AG04450 (cell line): Measurements from ENCODE around the gene TXNDC16. TPM values are rescaled to one million over a fixed set of nuclear protein-coding genes. Genes with fewer than 3 reads are reported as not detected.

Source experiments
- CTCF ChIA-PET: fragments of 300-600, 350-600 bp; formaldehyde crosslinking; extraction: SDS; loops from one replicate; lab custom pipeline; 2022; ENCODE audit warnings: antibody characterized with exemption, inconsistent platforms; lab: Charles Lee
- POLR2A ChIA-PET: fragments of 350-600 bp; formaldehyde crosslinking; extraction: SDS; loops from one replicate; lab custom pipeline; 2021; ENCODE audit warnings: antibody characterized with exemption, inconsistent platforms; lab: Yijun Ruan, JAX
- DNase-seq: peaks from one replicate; pipeline ENCODE4 v3.0.0-alpha.2; 2011; ENCODE audit warnings: low read depth, low spot score
- H3K27ac ChIP-seq: one replicate; pipeline ENCODE4 v1.5.1; 2012; ENCODE audit warnings: low read depth, low read length, control low read depth
- H3K27me3 ChIP-seq: one replicate; pipeline ENCODE4 v1.6.0; 2012; ENCODE audit warnings: low read length; ENCODE audit not compliant: control insufficient read depth, insufficient read depth
- H3K4me3 ChIP-seq: 2 replicates; pipeline ENCODE4 v1.5.1; 2011; ENCODE audit warnings: mild to moderate bottlenecking, low read depth, low read length, control low read depth
- H3K9me3 ChIP-seq: 2 replicates; pipeline ENCODE4 v1.5.1; 2012; ENCODE audit warnings: low read length; ENCODE audit not compliant: control insufficient read depth, insufficient read depth
- CTCF ChIP-seq: IDR thresholded peaks from 2 replicates; pipeline ENCODE4 v1.5.1; 2011; ENCODE audit warnings: low read depth, low read length, control low read depth, inconsistent platforms
- polyA plus RNA-seq: library from polyadenylated mRNA; depleted of rRNA; stranded (reverse); fragments of >200 nt; gene quantifications from 2 replicates; pipeline ENCODE4 v1.2.3, GENCODE V29; 2011

Gene TXNDC16
- polyA plus RNA-seq, 1 experiment: 3.8 TPM

- no peaks in the 10 kb centered on the region for H3K9me3 ChIP-seq
- no peak overlapping the region for H3K27ac ChIP-seq
- CTCF ChIA-PET: interaction anchor here (1.1 kb wide), 1 partner anchor 760 kb away, joined by 3 read pairs; no protein-coding TSS in a partner anchor
- no peaks in the 10 kb centered on the region for H3K27me3 ChIP-seq
- POLR2A ChIA-PET: no interaction called here
- no peak overlapping the region for H3K4me3 ChIP-seq
- no peak for DNase-seq
- TF ChIP-seq CTCF: no peak
These were observed 6.0 kb downstream of the TXNDC16 start for GRCh38 chr14:52546318-52546670.

DNA sequence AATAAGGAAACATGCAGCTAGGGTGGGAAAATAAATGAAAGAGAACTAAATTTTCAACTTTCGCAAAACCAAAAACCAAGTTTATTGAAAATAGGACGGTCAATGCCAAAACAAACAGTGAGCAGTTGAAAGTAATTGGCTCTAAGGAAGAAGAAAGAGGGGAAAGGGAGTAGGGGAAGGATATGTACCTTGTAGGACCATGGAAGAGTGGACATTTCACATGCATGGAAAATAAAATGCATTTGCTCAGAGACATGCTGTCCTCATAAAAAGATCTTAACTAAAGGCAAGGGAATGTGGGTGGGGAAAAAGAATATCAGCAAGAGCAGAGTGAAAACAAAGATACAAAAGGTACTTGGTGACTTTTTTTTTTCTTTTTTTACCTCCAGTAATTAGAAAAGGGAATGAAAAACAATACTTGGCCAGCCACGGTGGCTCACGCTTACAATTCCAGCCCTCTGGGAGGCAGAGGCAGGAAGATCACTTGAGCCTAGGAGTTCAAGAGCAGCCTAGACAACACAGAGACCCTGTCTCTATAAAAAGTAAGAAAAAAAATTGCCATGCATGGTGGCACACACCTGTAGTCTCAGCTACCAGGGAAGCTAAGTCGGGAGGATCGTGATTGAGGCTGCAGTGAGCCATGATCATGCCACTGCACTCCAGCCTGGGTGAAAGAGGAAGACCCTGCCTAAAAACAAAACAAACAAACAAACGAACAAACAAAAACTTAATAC, 6.6 kb downstream of the TXNDC16 start:
- no peaks in the 10 kb centered on the region for H3K27me3 ChIP-seq
- no peak overlapping the region for H3K27ac ChIP-seq
- CTCF ChIA-PET: no interaction called here
- POLR2A ChIA-PET: no interaction called here
- no peak for DNase-seq
- H3K9me3 ChIP-seq: no peaks in the 10 kb centered on the region
- no peak for TF ChIP-seq CTCF
- H3K4me3 ChIP-seq: no peak overlapping the region

GRCh38 chr14:52538623-52539022, 13.7 kb downstream of the TXNDC16 start:
- Histone ChIP-seq H3K9me3 (no peaks in the 10 kb centered on the region), H3K27ac (no peak overlapping the region), H3K27me3 (no peaks in the 10 kb centered on the region), H3K4me3 (no peak overlapping the region)
- DNase-seq: no peak
- ChIA-PET CTCF (no interaction called here), POLR2A (interaction anchor here (0.6 kb wide), 1 partner anchor 159 kb away, joined by 4 read pairs; no protein-coding TSS in a partner anchor)
- no peak for TF ChIP-seq CTCF

DNA sequence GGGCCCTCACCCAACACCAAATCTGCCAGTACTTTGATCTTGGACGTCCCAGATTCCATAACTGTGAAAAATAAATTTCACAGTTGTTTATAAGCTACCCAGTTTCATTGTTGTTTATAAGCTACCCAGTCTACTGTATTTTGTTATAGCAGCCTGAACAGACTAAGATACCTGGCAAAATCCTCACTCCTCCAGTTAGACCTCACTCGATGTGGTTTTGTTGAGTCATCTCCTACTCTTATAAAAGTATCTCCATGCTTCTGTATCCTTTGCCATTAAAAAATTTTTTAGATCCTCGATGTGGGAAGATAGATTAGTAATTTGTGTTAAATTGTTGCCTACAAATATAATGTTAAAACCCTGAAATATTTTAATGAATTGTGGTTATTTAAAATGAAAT, 16.0 kb downstream of the TXNDC16 start:
- ChIA-PET POLR2A (no interaction called here), CTCF (interaction anchor here (0.8 to 1.1 kb wide), 3 partner anchors 12 to 16 kb away, joined by 3 read pairs; partner anchors contain the start of gene TXNDC16)
- TF ChIP-seq CTCF: no peak
- Histone ChIP-seq H3K27me3 (no peaks in the 10 kb centered on the region), H3K4me3 (no peak overlapping the region), H3K9me3 (no peaks in the 10 kb centered on the region), H3K27ac (no peak overlapping the region)
- no peak for DNase-seq

DNA sequence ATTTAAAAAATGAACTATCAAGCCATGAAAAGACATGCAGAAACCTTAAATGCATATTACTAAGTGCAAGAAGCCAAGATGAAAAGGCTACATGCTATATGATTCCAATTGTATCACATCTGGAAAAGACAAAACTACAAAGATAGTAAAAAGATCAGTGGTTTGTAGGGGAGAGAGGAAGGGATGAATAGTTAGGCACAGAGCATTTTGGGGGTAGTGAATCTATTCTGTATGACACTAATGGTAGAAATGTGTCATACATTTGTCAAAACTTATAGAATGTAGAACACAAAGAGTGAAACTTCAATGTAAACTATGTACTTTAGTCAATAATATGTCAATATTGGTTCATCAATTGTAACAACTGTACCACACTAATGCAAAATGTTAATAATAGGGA, 20.8 kb downstream of the TXNDC16 start:
- Histone ChIP-seq H3K4me3 (no peak overlapping the region), H3K27me3 (no peaks in the 10 kb centered on the region), H3K9me3 (no peaks in the 10 kb centered on the region), H3K27ac (no peak overlapping the region)
- no peak for TF ChIP-seq CTCF
- DNase-seq: no peak
- POLR2A ChIA-PET: no interaction called here
- CTCF ChIA-PET: no interaction called here
